GM18526 (cell line): Measurements from ENCODE around the gene NR2F1-AS1.

Source experiments
- POLR2A ChIP-seq: IDR thresholded peaks from 3 replicates; pipeline ENCODE4 v1.6.1; 2011; ENCODE audit not compliant: insufficient read length; ENCODE audit errors: extremely low read depth

The NR2F1-AS1 gene

DNA sequence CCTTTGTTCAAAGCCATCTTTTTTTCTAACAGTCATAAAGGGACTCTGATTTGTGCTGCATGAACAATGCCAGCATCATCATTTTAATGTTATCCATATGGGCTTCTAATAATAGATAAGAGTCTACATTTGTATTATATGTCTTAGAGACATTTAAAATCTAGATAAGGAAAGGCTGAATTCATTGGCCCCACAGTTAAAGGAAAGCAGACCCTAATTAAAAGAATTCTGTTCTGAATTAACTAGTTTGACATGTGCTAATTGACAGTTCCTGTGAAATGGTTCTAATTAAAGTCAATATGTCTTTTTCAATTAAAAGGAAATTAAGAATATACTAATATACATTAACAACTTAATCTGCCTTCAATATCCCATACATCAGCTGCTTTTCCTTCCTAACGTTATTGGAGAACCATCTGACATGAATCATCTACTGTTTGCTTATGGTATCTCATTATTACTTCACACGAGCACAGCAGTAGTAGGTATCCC is 104.7 kb downstream of the NR2F1-AS1 start:
- no peak for TF ChIP-seq POLR2A

DNA sequence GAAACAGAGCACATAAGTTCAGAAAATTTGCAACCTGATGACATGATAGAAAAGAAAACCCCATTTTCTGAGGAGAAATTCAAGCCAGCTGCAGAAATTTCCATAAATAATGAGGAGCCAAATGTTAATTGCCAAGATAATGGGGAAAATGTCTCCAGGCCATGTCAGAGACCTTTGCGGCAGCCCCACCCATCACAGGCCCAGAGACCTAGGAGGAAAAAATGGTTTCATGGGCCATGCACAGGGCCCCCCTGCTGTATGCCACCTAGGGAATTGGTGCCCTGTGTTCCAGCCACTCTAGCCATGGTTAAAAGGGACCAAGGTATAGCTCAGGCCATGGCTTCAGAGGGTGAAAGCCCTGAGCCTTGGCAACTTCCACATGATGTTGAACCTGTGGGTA is 118.1 kb downstream of the NR2F1-AS1 start:
- no peak for TF ChIP-seq POLR2A

DNA sequence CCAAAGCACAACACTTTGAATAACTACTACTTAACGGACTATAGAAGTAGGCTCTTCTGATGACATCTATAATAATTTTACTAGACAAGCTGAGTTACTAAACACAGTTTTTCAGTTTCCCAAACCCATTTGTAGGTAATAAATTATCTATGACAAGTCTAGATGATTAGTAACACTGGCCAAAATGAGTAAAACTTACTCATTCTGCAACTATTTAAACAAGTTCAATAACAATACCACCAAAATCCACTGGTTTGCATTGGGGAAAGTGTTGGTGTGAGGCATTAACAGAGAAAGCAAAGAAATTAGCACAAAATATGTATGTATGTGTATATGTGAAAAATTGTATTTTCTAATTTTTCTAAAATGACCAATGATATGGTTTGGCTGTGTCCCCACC is 119.3 kb downstream of the NR2F1-AS1 start:
- TF ChIP-seq POLR2A, result no peak

DNA sequence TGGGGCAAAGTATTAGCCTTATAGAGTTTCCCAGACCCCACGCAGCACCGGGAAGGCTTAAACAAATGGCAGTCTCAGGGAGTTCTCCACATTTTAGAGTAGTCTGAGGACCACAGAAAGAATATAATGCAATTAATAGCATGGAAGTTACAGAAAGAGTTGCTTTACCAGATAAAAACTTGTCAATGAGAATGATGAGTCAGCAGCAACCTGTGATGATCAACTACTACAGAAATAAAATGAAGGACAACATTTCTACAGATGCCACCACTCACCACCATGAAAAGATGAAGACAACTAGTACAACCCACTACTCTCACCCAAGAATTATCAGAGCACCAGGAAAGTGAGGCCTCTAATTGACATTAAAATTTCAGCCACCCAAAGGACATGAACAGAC is 120.7 kb downstream of the NR2F1-AS1 start:
- no peak for TF ChIP-seq POLR2A

DNA sequence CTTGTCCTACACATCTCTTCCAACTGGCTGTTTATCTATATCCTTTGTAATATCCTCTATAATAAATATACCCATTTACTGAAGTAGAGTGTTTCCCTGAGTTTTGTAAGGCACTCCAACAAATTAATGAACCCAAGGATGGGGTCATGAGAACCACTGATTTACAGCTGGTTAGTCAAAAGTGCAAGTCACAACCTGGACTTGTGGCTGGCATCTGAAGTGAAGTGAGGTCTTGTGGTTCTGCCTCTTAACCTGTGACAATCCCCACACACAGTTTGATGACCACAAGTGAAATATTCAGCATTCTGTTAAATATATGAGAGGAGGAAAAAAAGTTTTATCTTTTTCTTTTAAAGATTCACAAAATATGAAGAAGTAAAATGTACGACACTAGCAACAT is 126.1 kb downstream of the NR2F1-AS1 start:
- no peak for TF ChIP-seq POLR2A

DNA sequence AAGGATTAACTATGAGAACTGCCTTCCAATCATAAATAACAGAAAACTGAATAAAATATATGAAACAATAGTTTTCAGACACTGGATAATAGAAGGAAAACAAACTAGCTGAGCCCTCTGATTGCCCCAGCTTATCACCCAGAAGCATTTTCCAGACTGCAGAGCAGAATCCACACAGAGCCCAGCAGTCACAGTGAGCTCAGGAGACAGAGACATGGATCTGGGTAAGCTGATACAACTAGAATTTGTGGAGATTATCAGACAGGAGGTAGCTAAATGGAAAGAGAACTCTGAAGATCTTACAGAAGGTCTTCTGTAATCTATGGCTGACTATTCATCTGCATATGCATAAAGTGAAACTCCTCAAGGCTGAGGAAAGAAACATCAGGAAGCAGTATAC is 128.8 kb downstream of the NR2F1-AS1 start:
- no peak for TF ChIP-seq POLR2A

DNA sequence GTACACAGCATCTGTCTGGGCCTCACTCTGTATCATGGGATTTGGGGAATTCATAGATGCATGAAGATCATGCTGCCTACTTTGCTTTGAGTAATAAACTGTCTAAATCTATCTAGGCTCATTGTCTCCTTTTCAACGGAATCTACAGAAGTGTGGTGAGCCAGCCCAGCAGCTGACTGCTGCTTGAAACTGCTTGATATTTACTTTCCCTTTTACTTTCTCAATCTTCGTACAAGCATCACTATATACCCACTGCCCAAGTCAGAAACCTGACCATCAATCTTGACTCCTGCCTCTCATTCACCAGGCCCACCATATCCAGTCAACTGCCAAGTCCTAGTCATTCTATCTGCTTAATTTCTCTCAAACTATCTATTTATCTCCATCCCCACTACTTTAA is 142.9 kb downstream of the NR2F1-AS1 start:
- TF ChIP-seq POLR2A, result no peak

DNA sequence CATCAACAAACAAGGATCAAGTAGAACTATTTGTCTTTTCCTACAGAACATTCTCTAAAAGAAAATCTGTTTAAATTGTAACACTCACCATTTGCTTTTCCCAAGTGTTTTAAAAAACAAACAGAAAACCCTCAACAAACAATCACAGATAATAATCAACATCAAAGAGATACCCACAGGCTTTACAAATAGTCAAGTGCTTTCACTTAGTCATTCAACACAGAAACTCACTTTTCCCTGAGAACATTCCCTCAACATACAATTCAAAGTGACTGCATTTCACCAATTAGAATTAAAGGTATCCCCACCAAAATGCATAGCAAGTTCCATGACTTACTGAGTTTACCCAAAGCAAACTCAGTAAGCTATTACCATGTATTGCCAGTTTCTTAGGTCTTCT is 144.9 kb downstream of the NR2F1-AS1 start:
- no peak for TF ChIP-seq POLR2A

DNA sequence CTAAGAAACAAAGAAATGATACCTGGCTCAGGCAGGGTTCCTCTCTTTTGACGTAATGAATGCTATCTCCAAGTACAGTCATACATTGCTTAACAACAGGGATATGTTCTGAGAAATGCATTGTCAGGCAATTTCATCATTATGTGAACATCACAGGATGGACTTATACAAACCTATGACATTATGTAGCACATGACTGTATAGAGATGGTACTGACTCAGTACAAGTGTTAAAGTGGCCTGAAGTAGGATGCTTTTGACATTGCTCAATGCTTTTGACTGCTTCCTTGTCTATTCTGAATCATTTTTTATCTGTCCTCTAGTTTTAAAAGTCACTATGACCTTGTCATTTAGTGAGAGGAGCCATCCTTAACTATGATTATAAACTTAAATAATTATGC is 147.6 kb downstream of the NR2F1-AS1 start:
- no peak for TF ChIP-seq POLR2A

DNA sequence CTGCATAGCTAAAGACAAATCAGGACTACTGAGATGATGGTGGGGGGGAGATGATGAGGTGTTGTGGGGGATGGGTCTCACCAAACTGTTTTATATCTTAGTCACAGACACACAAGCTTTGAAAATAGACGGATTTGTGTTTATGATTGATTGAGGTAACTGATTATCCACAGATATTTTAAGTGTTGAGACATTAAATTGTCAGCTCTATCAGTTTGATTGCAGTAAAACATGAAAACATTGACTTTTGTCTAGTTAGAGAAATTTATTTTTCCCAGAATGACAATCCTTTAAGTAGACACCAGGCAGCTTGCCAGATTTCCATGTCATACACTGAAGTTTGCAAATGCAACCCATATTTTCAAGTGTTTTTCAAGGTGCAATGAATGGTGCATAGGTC is 149.8 kb downstream of the NR2F1-AS1 start:
- no peak for TF ChIP-seq POLR2A

DNA sequence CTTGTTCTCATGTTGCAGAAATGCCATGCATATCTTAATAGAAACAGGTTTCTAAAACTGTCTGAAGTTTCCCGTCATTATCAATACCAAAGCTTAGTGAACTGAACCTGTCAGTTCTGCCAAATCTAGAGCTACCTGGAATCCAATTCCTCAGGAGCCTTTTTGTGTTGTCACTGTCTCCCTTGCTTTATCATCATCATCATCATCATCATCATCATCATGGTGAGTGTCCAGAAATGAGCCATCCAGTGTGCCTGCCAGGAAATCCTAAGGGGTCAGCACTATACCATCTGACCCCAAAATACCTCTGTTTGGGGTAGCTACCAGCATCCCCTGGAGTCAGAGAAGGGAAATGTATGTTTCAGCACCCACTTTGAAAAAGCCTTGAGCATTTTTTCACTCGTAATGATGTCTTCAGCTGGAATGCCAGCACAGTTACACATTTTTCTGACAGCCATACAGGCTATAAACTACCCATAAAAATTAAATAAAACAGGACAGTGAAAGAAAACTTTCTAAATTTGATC is 150.3 kb downstream of the NR2F1-AS1 start:
- TF ChIP-seq POLR2A, result no peak

DNA sequence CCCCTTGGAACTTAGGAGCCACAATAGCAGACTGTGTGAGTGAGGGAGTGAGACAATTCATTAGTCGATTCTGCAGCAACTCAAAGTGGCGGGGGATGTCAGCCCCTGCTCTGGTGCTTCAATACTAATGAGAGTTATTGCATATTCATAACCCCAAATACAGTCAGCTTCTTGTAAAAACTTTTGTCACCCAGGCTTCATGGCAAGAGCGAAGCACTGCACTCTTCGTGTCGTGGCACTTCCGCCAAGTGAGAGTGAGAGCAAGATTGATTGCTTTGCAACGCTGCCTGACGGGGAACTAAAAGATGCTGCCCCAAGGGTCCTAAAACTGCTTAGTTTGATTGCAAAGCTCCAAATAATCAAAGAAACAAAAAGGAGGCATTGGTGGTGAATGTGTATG is 150.9 kb downstream of the NR2F1-AS1 start:
- no peak for TF ChIP-seq POLR2A

DNA sequence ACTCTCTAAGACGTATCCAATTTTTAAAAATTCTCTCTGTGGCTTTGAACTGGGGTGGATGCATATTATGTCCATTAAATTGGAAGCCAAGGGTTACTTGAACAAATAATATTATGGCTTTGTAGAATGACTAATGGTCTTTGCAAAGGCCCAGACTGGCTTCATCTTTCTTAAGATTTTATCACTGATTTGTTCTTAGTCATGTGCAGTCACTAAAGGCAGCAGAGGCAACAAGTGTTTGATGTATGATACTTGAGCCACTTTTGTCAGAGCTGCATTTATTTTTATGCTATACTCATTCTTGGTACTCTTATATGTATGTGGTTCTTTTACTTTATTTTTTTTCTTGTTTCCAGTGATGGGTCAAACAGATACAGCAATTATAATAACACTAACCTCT is 152.2 kb downstream of the NR2F1-AS1 start:
- TF ChIP-seq POLR2A, result no peak

DNA sequence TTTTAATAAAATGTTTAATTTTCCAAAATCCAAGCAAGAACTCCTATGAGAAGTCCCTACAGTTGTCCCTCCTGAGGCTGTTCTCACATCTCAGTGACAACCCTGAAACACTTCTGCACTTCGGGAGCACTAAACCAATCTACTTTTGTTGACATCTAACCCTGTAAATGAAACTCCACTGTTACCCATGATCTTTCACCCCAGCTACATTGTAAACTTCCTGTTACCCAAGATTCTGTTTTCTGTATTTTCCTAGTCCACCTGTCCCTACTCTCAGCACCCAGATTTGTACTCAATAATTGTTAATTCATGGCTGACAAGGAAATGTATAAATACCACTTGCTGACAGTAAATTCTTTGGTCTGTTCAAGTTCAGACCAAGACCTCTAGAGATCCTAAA is 153.7 kb downstream of the NR2F1-AS1 start:
- no peak for TF ChIP-seq POLR2A

DNA sequence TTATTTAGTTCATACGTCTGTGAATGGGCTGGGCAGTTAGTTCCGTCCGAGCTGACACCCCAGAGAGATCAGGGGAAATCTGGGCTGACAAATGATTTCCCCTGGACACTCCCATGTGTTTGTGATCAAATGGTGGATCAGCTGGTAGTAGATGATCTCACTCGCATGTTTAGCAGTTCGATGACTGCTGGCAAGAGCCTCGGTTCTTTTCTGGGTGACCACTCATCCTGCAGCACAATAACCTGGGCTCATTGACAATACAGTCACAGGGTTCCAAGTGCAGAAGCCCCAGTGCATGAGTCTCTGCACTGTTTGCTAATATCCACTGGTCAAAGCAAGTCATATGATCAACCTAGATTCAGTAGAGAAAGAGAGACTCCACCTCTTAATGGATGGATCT is 155.9 kb downstream of the NR2F1-AS1 start:
- no peak for TF ChIP-seq POLR2A

DNA sequence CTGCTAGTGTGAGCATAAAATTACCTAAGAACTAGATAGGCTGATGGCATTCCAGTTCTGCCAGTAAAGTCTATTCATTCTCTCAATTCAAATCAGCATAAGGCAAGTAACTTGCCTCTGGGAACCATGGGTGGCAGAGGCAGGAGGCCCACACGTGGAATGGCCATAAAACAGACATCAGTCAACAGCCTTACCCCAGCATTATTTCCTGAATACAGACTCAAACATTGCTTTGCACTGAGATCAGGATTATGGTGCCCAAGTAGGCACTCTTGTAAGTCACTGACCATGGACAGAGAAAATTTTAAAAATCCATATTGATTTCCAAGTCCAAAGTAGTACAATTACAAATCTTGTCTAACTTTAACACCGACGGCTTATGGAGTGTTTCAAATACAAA is 157.7 kb downstream of the NR2F1-AS1 start:
- no peak for TF ChIP-seq POLR2A

DNA sequence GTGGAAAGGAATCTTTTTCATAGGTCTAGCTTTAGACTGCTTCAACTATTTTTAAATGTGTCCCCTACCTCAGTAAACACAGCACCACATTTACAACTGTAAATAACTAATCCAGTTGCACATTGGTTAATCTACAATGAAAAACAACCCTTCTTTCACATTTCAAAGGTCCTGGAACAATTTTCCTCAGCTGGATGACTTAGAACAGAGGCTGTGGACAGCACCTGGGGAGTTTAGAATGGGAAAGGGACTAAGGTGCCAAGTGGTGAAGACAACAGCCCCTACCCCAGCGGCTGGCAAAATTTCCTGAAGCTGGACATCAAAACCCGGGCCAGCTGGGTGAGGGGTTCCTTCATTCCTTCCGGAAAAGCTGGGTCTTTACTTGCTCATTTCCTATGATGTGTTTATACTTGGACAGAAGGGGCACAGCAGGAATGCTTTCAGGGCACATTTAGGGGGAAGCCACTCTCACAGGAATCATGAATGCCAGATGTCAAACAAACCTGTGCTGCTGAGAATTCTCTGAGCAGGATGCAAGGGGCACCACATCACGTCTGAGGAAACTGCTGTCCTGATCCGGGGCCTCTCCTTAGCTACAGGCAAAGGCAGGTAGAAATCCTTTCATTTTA is 158.3 kb downstream of the NR2F1-AS1 start:
- no peak for TF ChIP-seq POLR2A
